Prostate gland (tissue), 2 donors: ENCODE measurements around the gene NPTN.

Source experiments
- POLR2A ChIP-seq: fragments of 450-650 bp; IDR thresholded peaks from one replicate; pipeline ENCODE4 v1.6.1; 2016; ENCODE audit warnings: antibody characterized with exemption, mild to moderate bottlenecking
- POLR2AphosphoS5 ChIP-seq: sonication (generic); formaldehyde crosslinking; IDR thresholded peaks from one replicate; pipeline ENCODE4 v1.6.1; 2017; ENCODE audit warnings: antibody characterized with exemption
- TF ChIP-seq, protein P1 (sequence below), 4 experiments: fragments of 200-600 bp in 2 of 4; fragments of 450-650 bp in 2 of 4; sonication (generic) in 2 of 4; IDR thresholded peaks; 1 replicate in 3 of 4; 2 replicates in 1 of 4; pipeline ENCODE4 v1.5.1; 2016 to 2019; ENCODE audit warnings: antibody characterized with exemption in 4 of 4, mild to moderate bottlenecking in 2 of 4, moderate library complexity in 2 of 4

DNA sequence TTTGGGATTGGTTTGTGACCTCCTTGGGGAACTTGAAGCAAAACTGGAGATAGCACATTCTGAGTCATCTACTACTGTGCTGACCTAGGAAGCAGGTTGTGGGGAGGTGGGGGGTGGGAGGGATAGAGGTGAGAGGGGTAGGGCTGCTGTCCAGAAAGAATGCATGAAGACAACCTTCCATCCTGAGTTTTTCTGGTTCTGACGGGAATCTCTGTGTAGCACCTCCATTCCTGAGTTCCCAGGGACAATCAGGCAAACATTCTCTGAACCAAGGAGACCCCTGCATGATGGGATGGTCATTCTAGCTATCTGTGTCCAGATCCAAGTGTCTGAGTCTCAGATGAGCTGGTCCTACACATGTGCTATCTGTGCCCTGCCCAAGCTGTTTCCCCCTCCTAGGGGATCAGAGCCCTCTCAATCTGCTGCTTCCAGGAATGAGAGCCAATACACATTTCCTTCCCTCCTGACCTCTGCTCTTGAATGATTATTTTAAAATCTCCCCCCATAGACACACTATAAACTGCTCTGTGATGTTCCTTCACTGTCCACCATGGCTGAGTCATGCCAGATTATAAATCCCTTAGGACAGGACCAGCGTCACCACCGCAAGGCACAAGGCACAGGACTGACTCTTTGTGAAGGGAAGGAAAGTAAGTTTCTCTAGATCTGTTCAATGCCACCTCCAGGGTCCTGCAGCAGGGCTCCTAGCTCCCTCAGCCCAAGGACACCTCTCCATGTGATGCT lies 48.8 kb upstream of the NPTN start:
- TF ChIP-seq, protein P1, sequence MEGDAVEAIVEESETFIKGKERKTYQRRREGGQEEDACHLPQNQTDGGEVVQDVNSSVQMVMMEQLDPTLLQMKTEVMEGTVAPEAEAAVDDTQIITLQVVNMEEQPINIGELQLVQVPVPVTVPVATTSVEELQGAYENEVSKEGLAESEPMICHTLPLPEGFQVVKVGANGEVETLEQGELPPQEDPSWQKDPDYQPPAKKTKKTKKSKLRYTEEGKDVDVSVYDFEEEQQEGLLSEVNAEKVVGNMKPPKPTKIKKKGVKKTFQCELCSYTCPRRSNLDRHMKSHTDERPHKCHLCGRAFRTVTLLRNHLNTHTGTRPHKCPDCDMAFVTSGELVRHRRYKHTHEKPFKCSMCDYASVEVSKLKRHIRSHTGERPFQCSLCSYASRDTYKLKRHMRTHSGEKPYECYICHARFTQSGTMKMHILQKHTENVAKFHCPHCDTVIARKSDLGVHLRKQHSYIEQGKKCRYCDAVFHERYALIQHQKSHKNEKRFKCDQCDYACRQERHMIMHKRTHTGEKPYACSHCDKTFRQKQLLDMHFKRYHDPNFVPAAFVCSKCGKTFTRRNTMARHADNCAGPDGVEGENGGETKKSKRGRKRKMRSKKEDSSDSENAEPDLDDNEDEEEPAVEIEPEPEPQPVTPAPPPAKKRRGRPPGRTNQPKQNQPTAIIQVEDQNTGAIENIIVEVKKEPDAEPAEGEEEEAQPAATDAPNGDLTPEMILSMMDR (IDR thresholded peaks at IDR 0.05) = no peak
- no peak for TF ChIP-seq POLR2AphosphoS5
- no peak for TF ChIP-seq POLR2A
